BJ (cell line): ENCODE data around the gene ADAMTS12. TPM values are rescaled to one million over a fixed set of nuclear protein-coding genes. Genes with fewer than 3 reads are reported as not detected.

Experiments
- CTCF ChIA-PET: fragments of 350-600 bp; formaldehyde crosslinking; extraction: SDS; loops from one replicate; lab custom pipeline; 2021; ENCODE audit warnings: antibody characterized with exemption, inconsistent platforms; lab: Yijun Ruan, JAX
- POLR2A ChIA-PET: fragments of 300-600 bp; sonication (Branson Sonifier 250); formaldehyde crosslinking; extraction: SDS; loops from one replicate; lab custom pipeline; 2021; ENCODE audit warnings: antibody characterized with exemption; lab: Charles Lee
- DNase-seq: peaks from one replicate; pipeline ENCODE4 v3.0.0-alpha.2; 2011; ENCODE audit warnings: low read depth
- H3K27me3 ChIP-seq: 2 replicates; pipeline ENCODE4 v1.6.0; 2011; ENCODE audit warnings: low read length; ENCODE audit not compliant: control insufficient read depth, insufficient read depth
- H3K36me3 ChIP-seq: 2 replicates; pipeline ENCODE4 v1.5.1; 2011; ENCODE audit warnings: low read length; ENCODE audit not compliant: control insufficient read depth, insufficient read depth
- H3K4me3 ChIP-seq: 2 replicates; pipeline ENCODE4 v1.5.1; 2011; ENCODE audit warnings: low read depth, mild to moderate bottlenecking, control low read depth, low read length
- polyA plus RNA-seq: library from polyadenylated mRNA; depleted of rRNA; stranded (reverse); fragments of >200 nt; gene quantifications from 2 replicates; pipeline ENCODE4 v1.2.3, GENCODE V29; 2011
- TF ChIP-seq, protein P1 (sequence below): IDR thresholded peaks from 2 replicates; pipeline ENCODE4 v1.5.1; 2011; ENCODE audit warnings: low read depth, mild to moderate bottlenecking, control low read depth, inconsistent platforms, low read length, moderate library complexity; ENCODE audit not compliant: insufficient read depth

ADAMTS12 gene
- polyA plus RNA-seq, 1 experiment = 25.6 TPM

DNA sequence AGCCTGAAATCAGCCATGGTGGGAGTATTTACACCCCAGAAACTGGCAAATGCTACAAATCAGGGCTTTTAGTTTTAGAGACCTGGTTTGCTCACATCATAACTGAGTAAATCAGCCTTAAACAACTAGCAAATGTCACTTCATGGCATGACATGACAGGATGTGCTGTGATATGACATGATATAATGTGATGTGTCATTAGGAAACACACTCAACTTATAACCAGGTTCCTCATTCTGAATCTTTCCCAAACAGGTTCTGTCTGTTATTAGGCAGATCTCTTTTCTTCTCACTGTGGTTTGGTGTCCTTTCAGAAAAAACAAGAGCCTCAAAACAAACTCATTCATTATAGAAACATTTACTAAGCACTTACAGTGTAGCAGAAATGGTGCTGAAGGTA lies 90.5 kb downstream of the ADAMTS12 start:
- Histone ChIP-seq H3K27me3 (no peaks in the 10 kb centered on the region), H3K36me3 (no peaks in the 10 kb centered on the region), H3K4me3 (no peak overlapping the region)
- ChIA-PET CTCF (interaction anchor here (1.0 to 1.4 kb wide), 2 partner anchors 10 to 29 kb away, joined by 3 to 4 read pairs; no protein-coding TSS in a partner anchor), POLR2A (no interaction called here)
- DNase-seq = no peak
- TF ChIP-seq, protein P1, sequence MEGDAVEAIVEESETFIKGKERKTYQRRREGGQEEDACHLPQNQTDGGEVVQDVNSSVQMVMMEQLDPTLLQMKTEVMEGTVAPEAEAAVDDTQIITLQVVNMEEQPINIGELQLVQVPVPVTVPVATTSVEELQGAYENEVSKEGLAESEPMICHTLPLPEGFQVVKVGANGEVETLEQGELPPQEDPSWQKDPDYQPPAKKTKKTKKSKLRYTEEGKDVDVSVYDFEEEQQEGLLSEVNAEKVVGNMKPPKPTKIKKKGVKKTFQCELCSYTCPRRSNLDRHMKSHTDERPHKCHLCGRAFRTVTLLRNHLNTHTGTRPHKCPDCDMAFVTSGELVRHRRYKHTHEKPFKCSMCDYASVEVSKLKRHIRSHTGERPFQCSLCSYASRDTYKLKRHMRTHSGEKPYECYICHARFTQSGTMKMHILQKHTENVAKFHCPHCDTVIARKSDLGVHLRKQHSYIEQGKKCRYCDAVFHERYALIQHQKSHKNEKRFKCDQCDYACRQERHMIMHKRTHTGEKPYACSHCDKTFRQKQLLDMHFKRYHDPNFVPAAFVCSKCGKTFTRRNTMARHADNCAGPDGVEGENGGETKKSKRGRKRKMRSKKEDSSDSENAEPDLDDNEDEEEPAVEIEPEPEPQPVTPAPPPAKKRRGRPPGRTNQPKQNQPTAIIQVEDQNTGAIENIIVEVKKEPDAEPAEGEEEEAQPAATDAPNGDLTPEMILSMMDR = no peak

DNA sequence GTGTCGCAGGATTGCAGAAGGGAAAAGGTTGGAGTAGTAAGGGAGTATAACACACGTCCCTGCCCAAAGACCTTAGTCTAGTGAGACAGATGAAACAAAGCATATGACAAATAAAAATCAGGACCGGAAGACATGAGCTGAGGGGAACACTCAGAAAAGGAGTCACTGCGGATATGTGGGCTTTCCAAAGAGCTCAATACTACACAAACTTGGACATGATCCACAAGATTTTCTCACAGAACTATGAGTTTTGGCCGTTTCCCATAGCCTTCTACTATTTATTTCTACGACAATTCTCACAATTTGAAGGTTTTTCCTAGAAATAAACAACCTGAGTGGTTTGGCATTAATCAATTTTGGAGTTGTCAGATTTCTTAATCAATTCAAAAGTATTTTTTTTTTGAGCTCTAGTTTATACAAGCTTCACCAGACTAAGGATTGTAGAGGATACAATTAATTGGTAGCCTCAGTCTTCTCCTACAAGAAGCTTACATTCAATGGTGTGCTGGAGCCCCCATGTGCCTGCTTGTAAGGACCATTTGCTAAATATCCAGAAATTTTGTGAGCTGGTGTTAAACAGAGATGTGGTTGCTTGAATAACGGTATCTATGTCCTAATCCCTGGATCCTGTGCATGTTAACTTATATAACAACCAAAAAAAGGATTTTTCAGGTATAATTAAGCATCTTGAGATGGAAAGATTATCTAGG lies 91.4 kb downstream of the ADAMTS12 start:
- TF ChIP-seq, protein P1 = no peak
- H3K36me3 ChIP-seq = no peaks in the 10 kb centered on the region
- no peak for DNase-seq
- no peaks in the 10 kb centered on the region for H3K27me3 ChIP-seq
- ChIA-PET CTCF (interaction anchor here (1.0 kb wide), 1 partner anchor 28 kb away, joined by 3 read pairs; no protein-coding TSS in a partner anchor), POLR2A (no interaction called here)
- H3K4me3 ChIP-seq = no peak overlapping the region

DNA sequence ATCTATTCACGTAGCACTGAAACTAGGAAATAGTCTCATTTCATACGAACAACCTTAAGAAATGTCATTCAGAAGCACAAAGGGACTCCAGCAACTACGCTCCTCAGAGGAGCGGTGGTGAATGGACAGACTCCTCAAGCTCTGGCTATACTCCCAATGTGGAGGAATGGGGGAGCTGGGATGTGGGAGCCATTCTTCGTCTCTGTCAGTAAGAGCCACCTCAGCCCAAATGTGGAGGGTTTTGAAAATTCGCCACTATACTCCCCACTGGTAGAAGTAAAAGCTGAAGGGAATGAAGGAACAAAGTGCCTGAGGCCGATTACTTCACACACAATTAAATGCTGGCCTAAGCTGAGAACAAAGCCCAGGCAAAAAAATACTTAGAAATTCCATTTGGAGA lies 96.3 kb downstream of the ADAMTS12 start:
- Histone ChIP-seq H3K36me3 (no peaks in the 10 kb centered on the region), H3K4me3 (no peak overlapping the region), H3K27me3 (no peaks in the 10 kb centered on the region)
- POLR2A ChIA-PET = no interaction called here
- DNase-seq = no peak
- CTCF ChIA-PET = interaction anchor here (0.8 to 2.4 kb wide), 3 partner anchors 10 to 60 kb away, joined by 3 to 9 read pairs (median 3); no protein-coding TSS in a partner anchor
- TF ChIP-seq, protein P1 = no peak

DNA sequence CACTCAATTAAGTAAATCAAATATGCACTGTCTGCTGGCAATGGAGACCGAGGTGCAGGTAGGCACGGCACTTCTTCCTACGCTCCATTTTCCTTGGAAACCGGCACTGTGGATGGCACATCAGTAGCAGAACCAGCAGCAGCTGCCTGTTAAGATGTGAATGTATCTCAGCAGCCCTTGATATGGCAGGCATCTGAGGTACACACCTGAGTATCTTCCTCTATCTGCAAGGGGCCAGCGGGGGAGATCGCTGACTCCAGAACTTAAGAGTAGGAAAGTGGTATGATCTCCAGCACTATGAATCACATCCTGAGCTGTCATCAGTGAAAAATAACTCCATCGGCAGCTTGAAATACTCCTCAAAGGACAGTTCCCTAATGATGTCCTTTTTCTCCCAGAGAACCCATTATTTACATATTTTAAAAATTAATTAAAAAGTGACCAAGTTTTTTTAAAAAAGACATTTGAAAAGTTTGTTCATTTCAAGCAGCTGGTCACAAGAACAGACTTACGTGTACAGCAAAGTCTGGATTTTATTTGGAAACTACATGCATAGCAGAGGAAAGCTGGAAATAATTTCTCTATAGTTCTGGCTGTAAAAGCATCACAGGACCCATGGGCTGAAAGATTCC lies 97.1 kb downstream of the ADAMTS12 start:
- Histone ChIP-seq H3K4me3 (peak overlapping the region; percentile 26), H3K27me3 (no peaks in the 10 kb centered on the region), H3K36me3 (no peaks in the 10 kb centered on the region)
- ChIA-PET POLR2A (interaction anchor here (0.6 to 2.2 kb wide), 2 partner anchors 30 to 1352 kb away, joined by 3 to 7 read pairs; no protein-coding TSS in a partner anchor), CTCF (interaction anchor here (0.7 to 2.4 kb wide), 7 partner anchors 11 to 98 kb away, joined by 3 to 9 read pairs (median 3); partner anchors contain the start of gene ADAMTS12)
- no peak for DNase-seq
- TF ChIP-seq, protein P1 = no peak
